Loucy (cell line): ENCODE data around the gene SMOC2.

Source experiments
- H2AFZ ChIP-seq: fragments of 200-600 bp; sonication (generic); 2 replicates; pipeline ENCODE4 v1.6.0; 2016; ENCODE audit warnings: antibody characterized with exemption, mild to moderate bottlenecking, low read length, moderate library complexity
- H3F3A ChIP-seq: fragments of 200-600 bp; 2 replicates; pipeline ENCODE4 v1.6.0; 2016; ENCODE audit warnings: antibody characterized with exemption, low read depth, mild to moderate bottlenecking
- H3K27me3 ChIP-seq: fragments of 200-600 bp; sonication (generic); 2 replicates; pipeline ENCODE4 v1.6.1; 2014; ENCODE audit warnings: low read length, mild to moderate bottlenecking; ENCODE audit not compliant: insufficient read depth, poor library complexity, severe bottlenecking
- H3K36me3 ChIP-seq: fragments of 200-600 bp; sonication (generic); 2 replicates; pipeline ENCODE4 v1.6.1; 2016; ENCODE audit warnings: low read length; ENCODE audit not compliant: insufficient read depth
- H3K4me1 ChIP-seq: fragments of 200-600 bp; sonication (generic); 2 replicates; pipeline ENCODE4 v1.5.1; 2014; ENCODE audit warnings: low read length, mild to moderate bottlenecking; ENCODE audit not compliant: insufficient read depth, poor library complexity, severe bottlenecking
- H3K4me2 ChIP-seq: fragments of 200-600 bp; sonication (generic); 2 replicates; pipeline ENCODE4 v1.6.0; 2014; ENCODE audit warnings: antibody characterized with exemption, low read length, low read depth, mild to moderate bottlenecking; ENCODE audit not compliant: poor library complexity, severe bottlenecking
- H3K4me3 ChIP-seq: fragments of 200-600 bp; sonication (generic); 2 replicates; pipeline ENCODE4 v1.5.1; 2014; ENCODE audit warnings: low read length, mild to moderate bottlenecking, mixed read lengths; ENCODE audit not compliant: poor library complexity, severe bottlenecking
- H3K79me2 ChIP-seq: fragments of 200-600 bp; sonication (generic); 2 replicates; pipeline ENCODE4 v1.6.1; 2014; ENCODE audit warnings: low read length; ENCODE audit not compliant: insufficient read depth
- H3K9ac ChIP-seq: fragments of 200-600 bp; sonication (generic); 2 replicates; pipeline ENCODE4 v1.6.0; 2014; ENCODE audit warnings: mild to moderate bottlenecking, low read depth, low read length, moderate library complexity; ENCODE audit not compliant: poor library complexity, severe bottlenecking
- H3K9me2 ChIP-seq: fragments of 200-600 bp; sonication (generic); replicated peaks from 2 replicates; pipeline ENCODE4 v1.6.1; 2016; ENCODE audit warnings: low read depth, low read length, mixed read lengths
- H3K9me3 ChIP-seq: fragments of 200-600 bp; sonication (generic); 2 replicates; pipeline ENCODE4 v1.6.1; 2014; ENCODE audit warnings: mild to moderate bottlenecking, antibody characterized with exemption, low read length, low read depth; ENCODE audit not compliant: insufficient read depth
- H4K20me1 ChIP-seq: fragments of 200-600 bp; sonication (generic); 2 replicates; pipeline ENCODE4 v1.6.0; 2014; ENCODE audit warnings: antibody characterized with exemption, low read length, mild to moderate bottlenecking; ENCODE audit not compliant: insufficient read depth, poor library complexity, severe bottlenecking
- EZH2phosphoT487 ChIP-seq: fragments of 200-600 bp; IDR thresholded peaks from 2 replicates; pipeline ENCODE4 v1.6.1; 2018; ENCODE audit warnings: antibody characterized with exemption, mild to moderate bottlenecking, moderate library complexity, borderline replicate concordance
- TF ChIP-seq, protein P1 (sequence below): fragments of 200-600 bp; sonication (generic); conservative IDR thresholded peaks from 2 replicates; pipeline ENCODE4 v1.5.1; 2014; ENCODE audit warnings: mild to moderate bottlenecking, antibody characterized with exemption, low read length

The SMOC2 gene

DNA sequence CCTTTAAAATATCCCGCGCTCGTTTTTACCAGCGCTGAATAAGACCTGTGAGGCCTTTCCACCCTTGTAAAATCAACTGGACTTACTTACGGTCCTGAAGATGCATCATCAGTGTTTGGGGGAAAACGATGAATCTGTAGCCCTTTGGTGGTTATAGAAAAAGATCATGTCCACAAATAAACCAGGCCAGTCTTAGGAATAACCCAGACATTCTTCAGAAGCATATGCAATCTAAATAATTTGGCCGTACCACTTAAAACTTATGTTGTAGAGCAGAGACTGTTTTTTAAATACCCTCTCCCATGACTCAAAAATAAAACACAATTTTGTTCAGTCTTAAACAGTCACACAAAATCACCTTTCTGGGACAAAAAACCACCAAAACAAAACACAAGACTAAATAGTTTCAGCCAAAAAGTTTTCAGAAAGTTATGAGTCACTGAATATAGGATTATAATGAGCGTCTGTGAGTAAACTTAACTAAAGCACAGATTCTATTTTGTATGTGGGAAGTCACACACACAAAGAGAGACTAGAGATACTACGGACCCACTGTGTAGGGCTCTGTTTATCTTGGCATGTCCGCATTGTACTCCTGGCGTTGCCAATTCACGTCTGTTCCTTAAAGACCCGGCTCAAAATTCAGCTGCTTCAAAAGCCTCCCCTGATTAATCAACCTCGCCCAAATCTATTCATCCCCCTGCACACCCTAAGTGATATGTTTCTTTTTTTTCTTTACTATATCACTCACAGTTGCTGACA lies 26.5 kb upstream of the SMOC2 start:
- Histone ChIP-seq H3F3A (no peaks in the 10 kb centered on the region), H3K9me2 (no peaks in the 10 kb centered on the region), H3K79me2 (no peaks in the 10 kb centered on the region), H4K20me1 (no peaks in the 10 kb centered on the region), H2AFZ (no peak overlapping the region), H3K4me3 (no peak overlapping the region), H3K36me3 (no peaks in the 10 kb centered on the region), H3K4me1 (no peaks in the 10 kb centered on the region), H3K27me3 (no peaks in the 10 kb centered on the region), H3K4me2 (no peak overlapping the region), H3K9ac (no peak overlapping the region), H3K9me3 (peaks cover 14% of the 10 kb centered on the region; the same call in 1 of the 2 replicates)
- TF ChIP-seq, protein P1, sequence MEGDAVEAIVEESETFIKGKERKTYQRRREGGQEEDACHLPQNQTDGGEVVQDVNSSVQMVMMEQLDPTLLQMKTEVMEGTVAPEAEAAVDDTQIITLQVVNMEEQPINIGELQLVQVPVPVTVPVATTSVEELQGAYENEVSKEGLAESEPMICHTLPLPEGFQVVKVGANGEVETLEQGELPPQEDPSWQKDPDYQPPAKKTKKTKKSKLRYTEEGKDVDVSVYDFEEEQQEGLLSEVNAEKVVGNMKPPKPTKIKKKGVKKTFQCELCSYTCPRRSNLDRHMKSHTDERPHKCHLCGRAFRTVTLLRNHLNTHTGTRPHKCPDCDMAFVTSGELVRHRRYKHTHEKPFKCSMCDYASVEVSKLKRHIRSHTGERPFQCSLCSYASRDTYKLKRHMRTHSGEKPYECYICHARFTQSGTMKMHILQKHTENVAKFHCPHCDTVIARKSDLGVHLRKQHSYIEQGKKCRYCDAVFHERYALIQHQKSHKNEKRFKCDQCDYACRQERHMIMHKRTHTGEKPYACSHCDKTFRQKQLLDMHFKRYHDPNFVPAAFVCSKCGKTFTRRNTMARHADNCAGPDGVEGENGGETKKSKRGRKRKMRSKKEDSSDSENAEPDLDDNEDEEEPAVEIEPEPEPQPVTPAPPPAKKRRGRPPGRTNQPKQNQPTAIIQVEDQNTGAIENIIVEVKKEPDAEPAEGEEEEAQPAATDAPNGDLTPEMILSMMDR = no peak
- no peak for TF ChIP-seq EZH2phosphoT487

DNA sequence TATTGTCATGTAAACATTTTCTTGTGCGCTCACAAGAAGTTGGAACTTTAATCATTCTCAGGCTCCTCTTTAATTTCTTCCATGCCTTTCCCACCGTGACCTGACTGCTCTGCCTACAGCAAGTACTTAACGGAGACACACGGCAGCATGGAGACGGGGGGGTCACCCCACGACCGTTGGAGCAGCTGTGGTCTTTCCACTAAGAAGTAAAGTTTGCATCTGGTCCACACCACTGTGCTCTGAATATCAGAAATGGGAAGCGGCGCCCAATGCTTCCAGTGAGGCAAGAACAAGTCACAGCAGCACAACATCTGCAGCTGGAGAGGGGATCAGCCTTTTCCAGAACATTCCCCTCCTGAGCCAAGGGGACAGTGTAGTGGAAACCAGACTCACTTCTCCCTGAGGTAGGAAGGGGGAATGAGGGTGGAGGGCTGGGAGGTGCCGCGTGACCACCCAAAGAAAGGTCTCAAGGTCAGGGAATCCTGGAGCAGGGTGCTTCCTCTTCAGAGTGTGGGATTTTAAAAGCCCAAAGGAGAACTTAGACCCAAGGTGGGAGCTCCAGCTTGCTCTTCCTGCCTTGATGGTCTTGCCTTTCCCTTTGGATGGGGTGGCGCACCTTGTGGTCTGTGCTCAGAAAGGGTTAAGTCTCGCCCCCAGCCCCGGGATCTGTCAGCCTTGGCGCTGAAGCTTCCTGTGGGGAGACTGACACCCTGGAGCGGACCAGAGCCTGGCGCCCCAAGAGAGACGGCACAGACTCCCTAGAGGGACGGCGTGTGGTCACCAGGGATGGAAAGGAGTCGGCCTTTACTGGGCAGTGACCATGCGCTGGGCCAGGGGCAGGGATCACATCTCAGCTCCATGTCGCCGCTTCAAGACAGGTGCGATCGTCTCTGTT lies 25.6 kb upstream of the SMOC2 start:
- no peak overlapping the region for H3K9ac ChIP-seq
- no peaks in the 10 kb centered on the region for H3K36me3 ChIP-seq
- H2AFZ ChIP-seq = no peak overlapping the region
- H3K9me2 ChIP-seq = no peaks in the 10 kb centered on the region
- no peak for TF ChIP-seq EZH2phosphoT487
- TF ChIP-seq, protein P1 = no peak
- no peaks in the 10 kb centered on the region for H3K4me1 ChIP-seq
- H3K79me2 ChIP-seq = no peaks in the 10 kb centered on the region
- H3K4me2 ChIP-seq = no peak overlapping the region
- peaks cover 18% of the 10 kb centered on the region; the same call in 1 of the 2 replicates for H3K9me3 ChIP-seq
- no peaks in the 10 kb centered on the region for H3F3A ChIP-seq
- no peaks in the 10 kb centered on the region for H3K27me3 ChIP-seq
- no peaks in the 10 kb centered on the region for H4K20me1 ChIP-seq
- no peak overlapping the region for H3K4me3 ChIP-seq

DNA sequence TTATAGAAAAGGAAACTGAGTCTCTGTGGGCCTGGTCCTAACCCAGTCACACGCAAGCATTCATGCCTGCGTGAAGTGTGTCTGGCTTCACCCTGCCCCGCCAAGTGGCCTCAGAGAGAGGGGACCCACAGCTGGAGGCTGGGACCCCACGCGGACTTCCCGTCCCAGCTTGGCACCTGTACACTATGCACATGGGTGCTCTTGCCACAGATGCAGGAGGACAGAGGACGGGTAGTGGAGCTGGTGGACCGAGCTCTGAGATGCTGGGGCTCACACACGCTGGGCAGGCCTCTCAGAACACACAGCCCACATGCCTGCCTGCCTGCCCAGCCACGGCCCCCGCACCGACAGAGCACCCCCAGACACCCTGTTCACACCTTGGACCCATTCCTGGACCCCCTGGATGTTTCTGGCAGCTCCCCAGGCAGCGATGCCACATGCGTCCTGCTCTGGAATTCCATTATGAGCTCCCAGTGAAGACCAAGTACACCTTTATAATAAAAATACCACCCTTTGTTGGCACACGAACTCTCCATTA lies 24.9 kb upstream of the SMOC2 start:
- peaks cover 18% of the 10 kb centered on the region; the same call in 1 of the 2 replicates for H3K9me3 ChIP-seq
- H2AFZ ChIP-seq = no peak overlapping the region
- H3K36me3 ChIP-seq = no peaks in the 10 kb centered on the region
- no peaks in the 10 kb centered on the region for H3K27me3 ChIP-seq
- no peak overlapping the region for H3K4me2 ChIP-seq
- H4K20me1 ChIP-seq = no peaks in the 10 kb centered on the region
- H3K4me3 ChIP-seq = no peak overlapping the region
- no peaks in the 10 kb centered on the region for H3F3A ChIP-seq
- H3K79me2 ChIP-seq = no peaks in the 10 kb centered on the region
- TF ChIP-seq, protein P1 = no peak
- TF ChIP-seq EZH2phosphoT487 = no peak
- H3K9me2 ChIP-seq = no peaks in the 10 kb centered on the region
- H3K4me1 ChIP-seq = no peaks in the 10 kb centered on the region
- no peak overlapping the region for H3K9ac ChIP-seq
